ENCODE data around the gene SVOP.
"Not testable (repeated sequence)": the region's sequence is repeated elsewhere in the genome, so short reads cannot be mapped to it uniquely, and the experiment has no call there.

SVOP gene

GRCh38 chr12:109028624-109029023 is 7.8 kb upstream of the SVOP start:
- not testable (repeated sequence) for DNase-seq

GRCh38 chr12:109027767-109028166 is 6.9 kb upstream of the SVOP start:
- peak; percentile 35 for DNase-seq

GRCh38 chr12:109020146-109020795 is 597 bp downstream of the SVOP start:
- no peak for DNase-seq

- DNase-seq, result no peak
These were observed 2.6 kb downstream of the SVOP start for GRCh38 chr12:109018296-109018695.

GRCh38 chr12:109016978-109017377 is 3.9 kb downstream of the SVOP start:
- no peak for DNase-seq

GRCh38 chr12:109016016-109016415 is 4.9 kb downstream of the SVOP start:
- no peak for DNase-seq

- no peak for DNase-seq
These were observed 5.7 kb downstream of the SVOP start for GRCh38 chr12:109014984-109015765.

GRCh38 chr12:109010259-109010658 is 10.6 kb downstream of the SVOP start:
- no peak for DNase-seq

- DNase-seq, result no peak
These were observed 11.1 kb downstream of the SVOP start for GRCh38 chr12:109009766-109010165.

- DNase-seq, result no peak
These were observed 16.9 kb downstream of the SVOP start for GRCh38 chr12:109004017-109004416.

- no peak for DNase-seq
These were observed 24.5 kb downstream of the SVOP start for GRCh38 chr12:108996320-108996719.

- no peak for DNase-seq
These were observed 25.4 kb downstream of the SVOP start for GRCh38 chr12:108995370-108995992.

- DNase-seq, result not testable (repeated sequence)
These were observed 30.8 kb downstream of the SVOP start for GRCh38 chr12:108990103-108990502.

- DNase-seq, result no peak
These were observed 31.5 kb downstream of the SVOP start for GRCh38 chr12:108989376-108989775.

- no peak for DNase-seq
These were observed 35.1 kb downstream of the SVOP start for GRCh38 chr12:108985750-108986149.

- DNase-seq, result no peak
These were observed 37.6 kb downstream of the SVOP start for GRCh38 chr12:108983227-108983626.

- no peak for DNase-seq
These were observed 38.1 kb downstream of the SVOP start for GRCh38 chr12:108982621-108983219.

- no peak for DNase-seq
These were observed 39.0 kb downstream of the SVOP start for GRCh38 chr12:108981835-108982234.

- peak; percentile 15 for DNase-seq
These were observed 39.8 kb downstream of the SVOP start for GRCh38 chr12:108980831-108981618.

GRCh38 chr12:108977360-108977759 is 43.5 kb downstream of the SVOP start:
- DNase-seq, result no peak

GRCh38 chr12:108975024-108975593 is 45.8 kb downstream of the SVOP start:
- no peak for DNase-seq

- no peak for DNase-seq
These were observed 47.2 kb downstream of the SVOP start for GRCh38 chr12:108973629-108974152.

Data from fibroblast of skin of right quadriceps (primary cell).